Measurements from ENCODE around the gene DIP2C. TPM values are rescaled to one million over a fixed set of nuclear protein-coding genes. Genes with fewer than 3 reads are reported as not detected.
"Not testable (repeated sequence)": the region's sequence is repeated elsewhere in the genome, so short reads cannot be mapped to it uniquely, and the experiment has no call there.

The DIP2C gene
- total RNA-seq, 2 experiments from 2014 or later: 0.85 to 0.95 TPM

DNA sequence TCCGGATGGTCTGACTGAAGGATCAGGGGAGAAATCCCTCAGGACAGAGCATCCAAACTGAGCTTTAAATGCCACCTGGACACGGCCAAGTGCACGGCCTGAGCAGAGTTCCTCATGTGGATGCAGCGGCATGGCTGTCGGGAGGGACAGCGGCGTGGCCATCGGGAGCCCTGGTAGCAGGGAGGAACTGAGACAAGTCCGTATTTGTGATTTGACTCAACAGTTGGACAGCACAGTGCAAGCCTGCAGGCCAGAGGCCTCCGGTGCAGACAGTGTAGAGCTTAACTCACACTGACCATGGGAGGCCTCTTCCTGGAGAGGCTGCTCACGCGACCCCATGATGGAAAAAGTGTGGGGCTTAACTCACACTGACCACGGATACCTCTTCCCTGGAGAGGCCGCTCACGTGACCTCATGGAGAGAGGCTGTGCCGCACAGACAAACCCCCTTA is 207.4 kb downstream of the DIP2C start:
- Mint-ChIP-seq H3K4me3 (no peak overlapping the region), H3K27me3 (no peaks in the 10 kb centered on the region), H3K27ac (no peak overlapping the region), H3K4me1 (ENCODE audit: low read depth) (peaks cover 9% of the 10 kb centered on the region), H3K36me3 (ENCODE audit: low read depth) (no peaks in the 10 kb centered on the region), H3K9me3 (peaks cover under 1% of the 10 kb centered on the region)
- CTCF ChIA-PET: interaction anchor here (1.1 kb wide), 1 partner anchor 12 kb away, joined by 3 read pairs; no protein-coding TSS in a partner anchor
- TF ChIP-seq, protein P1, sequence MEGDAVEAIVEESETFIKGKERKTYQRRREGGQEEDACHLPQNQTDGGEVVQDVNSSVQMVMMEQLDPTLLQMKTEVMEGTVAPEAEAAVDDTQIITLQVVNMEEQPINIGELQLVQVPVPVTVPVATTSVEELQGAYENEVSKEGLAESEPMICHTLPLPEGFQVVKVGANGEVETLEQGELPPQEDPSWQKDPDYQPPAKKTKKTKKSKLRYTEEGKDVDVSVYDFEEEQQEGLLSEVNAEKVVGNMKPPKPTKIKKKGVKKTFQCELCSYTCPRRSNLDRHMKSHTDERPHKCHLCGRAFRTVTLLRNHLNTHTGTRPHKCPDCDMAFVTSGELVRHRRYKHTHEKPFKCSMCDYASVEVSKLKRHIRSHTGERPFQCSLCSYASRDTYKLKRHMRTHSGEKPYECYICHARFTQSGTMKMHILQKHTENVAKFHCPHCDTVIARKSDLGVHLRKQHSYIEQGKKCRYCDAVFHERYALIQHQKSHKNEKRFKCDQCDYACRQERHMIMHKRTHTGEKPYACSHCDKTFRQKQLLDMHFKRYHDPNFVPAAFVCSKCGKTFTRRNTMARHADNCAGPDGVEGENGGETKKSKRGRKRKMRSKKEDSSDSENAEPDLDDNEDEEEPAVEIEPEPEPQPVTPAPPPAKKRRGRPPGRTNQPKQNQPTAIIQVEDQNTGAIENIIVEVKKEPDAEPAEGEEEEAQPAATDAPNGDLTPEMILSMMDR (IDR thresholded peaks at IDR 0.05): no peak
- ATAC-seq (no peak), DNase-seq (no peak)
- POLR2A ChIA-PET: no interaction called here
- intact Hi-C loops (cut with micrococcal nuclease): no loop called here

DNA sequence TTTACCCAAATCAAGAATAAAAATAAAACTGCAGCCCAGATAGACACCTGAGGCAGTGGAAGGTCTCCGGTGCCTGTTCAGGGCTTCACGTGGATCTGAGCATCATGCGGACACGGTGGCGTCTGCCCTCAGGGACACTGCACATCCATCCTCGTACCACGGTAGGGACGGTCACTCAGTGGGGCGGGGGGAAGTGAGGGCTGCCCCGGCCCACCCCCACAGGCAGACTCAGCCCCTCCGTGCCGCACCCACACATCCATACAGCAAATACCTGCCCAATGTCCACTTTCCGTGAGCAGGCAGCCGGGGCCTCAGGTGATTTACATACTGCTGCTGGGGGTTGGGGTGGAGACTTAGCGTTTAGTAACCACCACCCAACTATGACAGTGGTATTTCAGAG is 207.8 kb downstream of the DIP2C start:
- CTCF ChIA-PET: no interaction called here
- DNase-seq (no peak), ATAC-seq (no peak)
- H3K36me3 Mint-ChIP-seq (ENCODE audit: low read depth): no peaks in the 10 kb centered on the region
- H3K27me3 Mint-ChIP-seq: no peaks in the 10 kb centered on the region
- intact Hi-C loops (cut with micrococcal nuclease): no loop called here
- TF ChIP-seq, protein P1 (IDR thresholded peaks at IDR 0.05): no peak
- peaks cover 12% of the 10 kb centered on the region for H3K4me1 Mint-ChIP-seq (ENCODE audit: low read depth)
- POLR2A ChIA-PET: no interaction called here
- peaks cover 2% of the 10 kb centered on the region for H3K9me3 Mint-ChIP-seq
- no peak overlapping the region for H3K4me3 Mint-ChIP-seq
- no peak overlapping the region for H3K27ac Mint-ChIP-seq

DNA sequence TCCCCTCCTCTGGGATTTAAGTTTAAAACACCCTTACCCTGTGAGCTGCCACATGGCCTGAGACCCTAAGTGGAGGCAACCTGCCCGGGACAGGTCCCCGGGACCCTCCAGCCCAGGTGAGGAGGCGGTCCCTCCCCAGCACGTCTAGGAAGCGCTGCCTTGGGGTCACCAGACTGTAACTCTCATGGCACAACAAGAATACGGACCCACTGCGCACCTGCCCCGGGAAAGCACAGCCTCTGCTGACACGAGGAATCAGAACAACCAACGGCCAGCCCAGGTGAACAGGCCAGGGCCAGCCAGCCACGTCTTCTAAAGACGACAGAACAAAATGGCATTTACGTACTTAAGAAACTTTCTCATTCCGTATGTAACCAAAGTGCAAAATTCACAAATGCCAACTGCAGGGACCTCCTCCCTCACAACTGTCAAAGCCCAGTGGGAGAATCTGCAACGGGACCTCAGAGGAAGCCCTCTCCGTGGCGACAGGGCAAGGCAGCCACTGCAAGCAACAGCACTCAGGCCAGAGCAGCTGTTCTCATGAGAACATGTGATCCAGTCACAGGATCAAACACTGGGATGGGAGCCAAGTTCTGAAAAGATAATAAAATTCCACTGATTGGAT is 208.4 kb downstream of the DIP2C start:
- no peak for DNase-seq

DNA sequence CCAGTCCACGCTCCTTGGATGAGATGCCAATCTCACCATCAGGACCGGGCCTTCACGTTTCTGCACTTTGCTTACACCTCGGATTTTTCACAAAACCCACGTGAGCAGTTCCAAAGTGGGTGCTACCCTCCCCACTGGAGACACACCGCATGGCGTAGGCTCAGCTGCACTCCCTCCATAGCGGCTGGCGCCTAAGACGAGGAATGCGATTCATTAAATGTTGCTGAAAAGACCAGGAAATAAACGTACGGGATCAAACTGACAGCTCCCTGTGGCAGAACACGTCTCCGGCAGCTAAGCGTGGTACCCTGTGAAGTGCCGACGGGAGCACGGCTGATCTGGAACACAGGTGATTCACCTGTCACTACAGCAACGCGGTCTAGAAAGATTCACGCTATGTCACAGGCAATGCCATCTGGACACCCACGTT is 209.0 kb downstream of the DIP2C start:
- H3K9me3 Mint-ChIP-seq: peaks cover 2% of the 10 kb centered on the region
- H3K27me3 Mint-ChIP-seq: no peaks in the 10 kb centered on the region
- H3K27ac Mint-ChIP-seq: no peak overlapping the region
- no peaks in the 10 kb centered on the region for H3K36me3 Mint-ChIP-seq (ENCODE audit: low read depth)
- ATAC-seq (no peak), DNase-seq (no peak)
- ChIA-PET POLR2A (no interaction called here), CTCF (no interaction called here)
- TF ChIP-seq, protein P1 (IDR thresholded peaks at IDR 0.05): no peak
- H3K4me3 Mint-ChIP-seq: no peak overlapping the region
- intact Hi-C loops (cut with micrococcal nuclease): no loop called here
- H3K4me1 Mint-ChIP-seq (ENCODE audit: low read depth): peaks cover 10% of the 10 kb centered on the region

More for the DNA sequence above, 208.4 kb downstream of the DIP2C start:
- H3K27ac Mint-ChIP-seq: no peak overlapping the region
- POLR2A ChIA-PET: no interaction called here
- no peaks in the 10 kb centered on the region for H3K36me3 Mint-ChIP-seq (ENCODE audit: low read depth)
- no peaks in the 10 kb centered on the region for H3K27me3 Mint-ChIP-seq
- CTCF ChIA-PET: no interaction called here
- ATAC-seq: no peak
- peaks cover 2% of the 10 kb centered on the region for H3K9me3 Mint-ChIP-seq
- peaks cover 12% of the 10 kb centered on the region for H3K4me1 Mint-ChIP-seq (ENCODE audit: low read depth)
- no peak overlapping the region for H3K4me3 Mint-ChIP-seq
- intact Hi-C loops (cut with micrococcal nuclease): no loop called here
- TF ChIP-seq, protein P1 (IDR thresholded peaks at IDR 0.05): no peak

DNA sequence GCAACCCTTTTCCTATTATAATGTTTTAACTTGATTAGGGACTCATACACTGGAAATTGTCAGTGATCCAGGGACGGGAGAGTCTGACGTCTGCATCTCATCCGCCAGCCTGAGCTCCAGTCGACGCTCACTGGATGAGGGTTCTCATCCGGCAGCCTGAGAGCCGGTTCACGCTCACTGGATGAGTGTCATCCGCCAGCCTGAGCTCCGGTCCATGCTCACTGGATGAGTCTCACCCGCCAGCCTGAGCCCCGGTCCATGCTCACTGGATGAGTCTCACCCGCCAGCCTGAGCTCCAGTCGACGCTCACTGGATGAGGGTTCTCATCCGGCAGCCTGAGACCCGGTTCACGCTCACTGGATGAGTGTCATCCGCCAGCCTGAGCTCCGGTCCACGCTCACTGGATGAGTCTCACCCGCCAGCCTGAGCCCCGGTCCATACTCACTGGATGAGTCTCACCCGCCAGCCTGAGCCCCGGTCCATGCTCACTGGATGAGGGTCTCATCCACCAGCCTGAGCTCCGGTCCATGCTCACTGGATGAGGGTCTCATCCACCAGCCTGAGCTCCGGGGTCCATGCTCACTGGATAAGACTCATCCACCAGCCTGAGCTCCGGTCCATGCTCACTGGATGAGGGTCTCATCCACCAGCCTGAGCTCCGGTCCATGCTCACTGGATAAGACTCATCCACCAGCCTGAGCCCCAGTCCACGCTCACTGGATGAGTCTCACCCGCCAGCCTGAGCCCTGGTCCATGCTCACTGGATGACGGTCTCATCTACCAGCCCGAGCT is 209.6 kb downstream of the DIP2C start:
- H3K4me1 Mint-ChIP-seq (ENCODE audit: low read depth); H3K4me3 Mint-ChIP-seq; CTCF ChIA-PET; H3K27ac Mint-ChIP-seq; POLR2A ChIA-PET; H3K27me3 Mint-ChIP-seq; H3K36me3 Mint-ChIP-seq (ENCODE audit: low read depth); ATAC-seq; intact Hi-C loops (cut with micrococcal nuclease); DNase-seq; H3K9me3 Mint-ChIP-seq: not testable (repeated sequence)
